Endothelial cell of umbilical vein (primary cell): ENCODE measurements around the gene NXPH4. TPM values are rescaled to one million over a fixed set of nuclear protein-coding genes. Genes with fewer than 3 reads are reported as not detected.

Experiments
- BruUV-seq: library from RNA; stranded (reverse); fragments of 400-500 nt; replicated peaks from 2 replicates; lab custom pipeline; 2021; lab: Mats Ljungman, UMichigan
- CTCF ChIA-PET: fragments of 300-600, 350-600 bp; sonication (Branson Sonifier 250); formaldehyde crosslinking; loops from one replicate; lab custom pipeline; 2021; ENCODE audit warnings: antibody characterized with exemption, inconsistent platforms; lab: Charles Lee
- POLR2A ChIA-PET: fragments of 300-600, 350-600 bp; sonication (Branson Sonifier 250); formaldehyde crosslinking; loops from one replicate; lab custom pipeline; 2021; ENCODE audit warnings: antibody characterized with exemption, inconsistent platforms; lab: Charles Lee
- DNase-seq: peaks from one replicate; pipeline ENCODE4 v3.0.0-alpha.2; 2011; ENCODE audit warnings: low read depth, low spot score
- FAIRE-seq: peaks from 2 replicates; lab custom pipeline; 2011; peaks lifted over from hg19 to GRCh38; lab: Jason Lieb, UNC
- H2AFZ ChIP-seq: 2 replicates; pipeline ENCODE4 v1.6.0; 2012; ENCODE audit warnings: low read depth, low read length, control low read depth, inconsistent platforms
- H3K27ac ChIP-seq: 2 replicates; pipeline ENCODE4 v1.5.1; 2011; ENCODE audit warnings: low read depth, mild to moderate bottlenecking, control low read depth, low read length, moderate library complexity; ENCODE audit not compliant: insufficient read depth
- H3K27me3 ChIP-seq, 2 experiments: 2 replicates each; pipeline versions ENCODE4 v1.6.0 to v1.6.1; 2011; ENCODE audit warnings: low read length in 2 of 2, mixed read lengths in 1 of 2; ENCODE audit not compliant: control insufficient read depth in 2 of 2, insufficient read depth in 2 of 2
- H3K36me3 ChIP-seq, 2 experiments: 2 replicates in 1 of 2; 3 replicates in 1 of 2; pipeline ENCODE4 v1.5.1; 2011; ENCODE audit warnings: low read length in 2 of 2, mild to moderate bottlenecking in 1 of 2, moderate library complexity in 1 of 2; ENCODE audit not compliant: control insufficient read depth in 2 of 2, insufficient read depth in 2 of 2; ENCODE audit errors: extremely low read depth in 1 of 2
- H3K4me1 ChIP-seq: 3 replicates; pipeline ENCODE4 v1.5.1; 2011; ENCODE audit warnings: mild to moderate bottlenecking, low read length; ENCODE audit not compliant: control insufficient read depth, insufficient read depth; ENCODE audit errors: extremely low read depth
- H3K4me2 ChIP-seq: 2 replicates; pipeline ENCODE4 v1.6.1; 2011; ENCODE audit warnings: low read length, control low read depth, mixed read lengths; ENCODE audit not compliant: insufficient read depth
- H3K4me3 ChIP-seq, 3 experiments: fragments of 200-600 bp in 1 of 3; sonication (generic), shearing (Covaris generic) in 1 of 3; replicated peaks in 1 of 3; 2 replicates each; pipeline ENCODE4 v1.5.1; 2011 to 2016; ENCODE audit warnings: control low read depth in 3 of 3, low read length in 3 of 3, mild to moderate bottlenecking in 2 of 3, inconsistent platforms in 1 of 3, low read depth in 1 of 3, moderate library complexity in 1 of 3; ENCODE audit not compliant: insufficient read depth in 1 of 3
- H3K79me2 ChIP-seq: 2 replicates; pipeline ENCODE4 v1.6.0; 2012; ENCODE audit warnings: low read length, inconsistent platforms; ENCODE audit not compliant: control insufficient read depth, insufficient read depth
- H3K9ac ChIP-seq: replicated peaks from 2 replicates; pipeline ENCODE3; 2011; ENCODE audit warnings: low read length, control low read depth; ENCODE audit not compliant: insufficient read depth; ENCODE audit errors: extremely low read depth
- H3K9me1 ChIP-seq: replicated peaks from 3 replicates; pipeline ENCODE4 v1.6.0; 2011; ENCODE audit warnings: mild to moderate bottlenecking, low read length; ENCODE audit not compliant: control insufficient read depth, insufficient read depth; ENCODE audit errors: extremely low read depth
- H3K9me3 ChIP-seq: replicated peaks from 2 replicates; pipeline ENCODE4 v1.5.1; 2012; ENCODE audit warnings: low read length, inconsistent platforms; ENCODE audit not compliant: control insufficient read depth, insufficient read depth
- H4K20me1 ChIP-seq: replicated peaks from 2 replicates; pipeline ENCODE3; 2011; ENCODE audit warnings: mild to moderate bottlenecking, low read length; ENCODE audit not compliant: control insufficient read depth, insufficient read depth; ENCODE audit errors: extremely low read depth
- CTCF ChIP-seq, 2 donors: IDR thresholded peaks; 1 replicate in 1 of 2; 2 replicates in 1 of 2; pipeline ENCODE4 v1.5.1; 2011; ENCODE audit warnings: low read length in 2 of 2, mild to moderate bottlenecking in 2 of 2, moderate library complexity in 2 of 2, control low read depth in 1 of 2, inconsistent platforms in 1 of 2, low read depth in 1 of 2; ENCODE audit not compliant: insufficient read depth in 1 of 2; ENCODE audit errors: extremely low read depth in 1 of 2
- EZH2 ChIP-seq: IDR thresholded peaks from 2 replicates; pipeline ENCODE4 v1.6.1; 2012; ENCODE audit warnings: borderline replicate concordance, low read depth, mild to moderate bottlenecking, moderate library complexity, low read length, inconsistent platforms; ENCODE audit not compliant: severe bottlenecking
- FOS ChIP-seq: IDR thresholded peaks from 2 replicates; pipeline ENCODE4 v1.6.1; 2011; ENCODE audit warnings: mild to moderate bottlenecking, low read length, moderate library complexity, borderline replicate concordance; ENCODE audit not compliant: insufficient read depth
- GATA2 ChIP-seq: IDR thresholded peaks from 2 replicates; pipeline ENCODE4 v1.7.0; 2011; ENCODE audit warnings: low read depth, mild to moderate bottlenecking, moderate library complexity, mixed read lengths, low read length; ENCODE audit not compliant: insufficient read length, insufficient read depth
- JUN ChIP-seq: IDR thresholded peaks from 2 replicates; pipeline ENCODE4 v1.6.1; 2011; ENCODE audit warnings: borderline replicate concordance, low read depth; ENCODE audit not compliant: insufficient read length, insufficient read depth
- MAX ChIP-seq: IDR thresholded peaks from 2 replicates; pipeline ENCODE4 v1.6.1; 2011; ENCODE audit not compliant: insufficient read depth, insufficient read length
- MYC ChIP-seq: IDR thresholded peaks from one replicate; pipeline ENCODE4 v1.6.1; 2011; ENCODE audit warnings: mild to moderate bottlenecking, low read depth, low read length
- POLR2A ChIP-seq: IDR thresholded peaks from 2 replicates; pipeline ENCODE4 v1.6.1; 2012; ENCODE audit warnings: low read depth, mild to moderate bottlenecking, control low read depth, low read length
- POLR2AphosphoS5 ChIP-seq: IDR thresholded peaks from 2 replicates; pipeline ENCODE4 v1.6.1; 2012; ENCODE audit warnings: low read depth, mild to moderate bottlenecking, control low read depth, low read length, moderate library complexity; ENCODE audit not compliant: insufficient read depth
- dilution Hi-C: fragments of 300-500 bp; cut with MboI; formaldehyde crosslinking; loops from one replicate; pipeline ENCODE4 v1.15.0; 2019; ENCODE audit warnings: low sequenced_read_pairs; ENCODE audit not compliant: extremely low pct_ligation_motif_present
- intact Hi-C: fragments of 100-400 bp; cut with micrococcal nuclease; formaldehyde crosslinking; loops from one replicate; pipeline ENCODE4 v1.10.0; 2022
- polyA plus RNA-seq, 4 experiments: library from polyadenylated mRNA; depleted of rRNA in 3 of 4; stranded (reverse) in 3 of 4; unstranded in 1 of 4; fragments of >200 nt; gene quantifications; 2 replicates each; pipeline versions ENCODE4 v1.2.1 to v1.2.3, GENCODE V29; 2011 to 2012; ENCODE audit warnings: missing spikeins in 1 of 4
- total RNA-seq: library from RNA; stranded (reverse); gene quantifications from 2 replicates; pipeline ENCODE4 v1.2.3, GENCODE V29; 2021

Gene NXPH4
- total and polyA plus RNA-seq, 2 donors (not counting 3 experiments of a cell fraction or from before 2014, with no cell fraction given): 0.07 TPM; not detected in 1

DNA sequence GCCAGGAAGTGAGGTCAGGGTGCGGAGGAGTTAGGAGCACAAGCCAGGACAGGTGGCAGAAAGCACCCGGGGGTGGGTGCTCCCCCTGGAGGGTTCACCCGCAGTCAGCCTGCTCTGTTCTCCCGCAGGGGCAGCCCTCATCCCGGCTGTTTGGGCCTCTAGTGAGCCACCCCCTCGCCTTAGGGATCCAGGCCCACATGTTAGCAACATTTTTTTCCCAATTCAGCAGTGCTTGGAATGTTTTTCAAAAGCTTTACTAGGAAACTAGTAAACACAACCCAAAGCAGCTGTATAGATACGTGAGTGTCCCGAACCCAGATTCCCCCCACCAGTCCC is 28.5 kb upstream of the NXPH4 start:
- FAIRE-seq: no peak
- H2AFZ ChIP-seq: no peak overlapping the region
- BruUV-seq: no TSS peak

More for the DNA sequence above, 28.5 kb upstream of the NXPH4 start:
- Histone ChIP-seq H3K27ac (no peak overlapping the region), H3K4me1 (no peaks in the 10 kb centered on the region), H3K9me1 (no peaks in the 10 kb centered on the region), H3K9me3 (no peaks in the 10 kb centered on the region), H3K36me3 (no peaks in the 10 kb centered on the region), H3K4me3 (no peak overlapping the region), H3K27me3 (no peaks in the 10 kb centered on the region), H3K79me2 (no peaks in the 10 kb centered on the region), H3K9ac (no peak overlapping the region), H4K20me1 (no peaks in the 10 kb centered on the region), H3K4me2 (no peak overlapping the region)
- POLR2A ChIA-PET: no interaction called here
- CTCF ChIA-PET: interaction anchor here (1.1 to 10.3 kb wide), 4 partner anchors 16 to 118 kb away, joined by 5 to 164 read pairs (median 57); no protein-coding TSS in a partner anchor
- TF ChIP-seq CTCF (IDR thresholded peaks at IDR 0.05; ENCODE audit: extremely low read depth in 1 of 2, insufficient read depth in 1 of 2, low read depth in 1 of 2, low read length in 2 of 2) (no peak), POLR2A (no peak), EZH2 (no peak), JUN (no peak), GATA2 (no peak), MAX (no peak), MYC (no peak), POLR2AphosphoS5 (no peak), FOS (no peak)
- dilution Hi-C loops (no loop called here), intact Hi-C loops (no loop called here)
- DNase-seq: no peak
